DND-41 (cell line): Measurements from ENCODE around the gene COG5.

ENCODE experiments used
- ATAC-seq: fragments of 200-7000 bp; cut with Tn5 transposase; 3 replicates; pipeline ENCODE4 v1.9.1; 2021; ENCODE audit warnings: low read depth; ENCODE audit not compliant: insufficient read depth
- DNase-seq: peaks from one replicate; pipeline ENCODE4 v3.0.0-alpha.2; 2020
- H2AFZ ChIP-seq: 2 replicates; pipeline ENCODE4 v1.6.0; 2012; ENCODE audit warnings: low read depth, low read length
- H3K27ac ChIP-seq: 2 replicates; pipeline ENCODE4 v1.5.1; 2012; ENCODE audit warnings: low read length, inconsistent platforms
- H3K27me3 ChIP-seq: fragments of 200-600 bp; sonication (generic); 2 replicates; pipeline ENCODE4 v1.6.0; 2012; ENCODE audit warnings: low read length, mild to moderate bottlenecking, inconsistent platforms; ENCODE audit not compliant: insufficient read depth, poor library complexity
- H3K36me3 ChIP-seq: 2 replicates; pipeline ENCODE4 v1.5.1; 2012; ENCODE audit warnings: low read length, inconsistent platforms; ENCODE audit not compliant: insufficient read depth
- H3K4me1 ChIP-seq: 2 replicates; pipeline ENCODE4 v1.5.1; 2012; ENCODE audit warnings: mild to moderate bottlenecking, low read length; ENCODE audit not compliant: insufficient read depth
- H3K4me2 ChIP-seq: 2 replicates; pipeline ENCODE4 v1.6.0; 2012; ENCODE audit warnings: mild to moderate bottlenecking, moderate library complexity, low read length, inconsistent platforms; ENCODE audit not compliant: insufficient read depth
- H3K4me3 ChIP-seq, 2 experiments: fragments of 200-600 bp in 1 of 2; shearing (Covaris generic) in 1 of 2; 2 replicates each; pipeline ENCODE4 v1.5.1; 2012 to 2016; ENCODE audit warnings: inconsistent platforms in 2 of 2, low read length in 2 of 2, mild to moderate bottlenecking in 2 of 2, low read depth in 1 of 2, moderate library complexity in 1 of 2
- H3K79me2 ChIP-seq: 2 replicates; pipeline ENCODE4 v1.6.0; 2012; ENCODE audit warnings: low read length, inconsistent platforms; ENCODE audit not compliant: insufficient read depth
- H3K9ac ChIP-seq: 2 replicates; pipeline ENCODE4 v1.6.0; 2012; ENCODE audit warnings: low read depth, mild to moderate bottlenecking, inconsistent platforms, low read length, moderate library complexity
- H3K9me3 ChIP-seq: 2 replicates; pipeline ENCODE4 v1.5.1; 2012; ENCODE audit warnings: low read length, moderate library complexity, mild to moderate bottlenecking, inconsistent platforms; ENCODE audit not compliant: insufficient read depth, severe bottlenecking
- H4K20me1 ChIP-seq: 2 replicates; pipeline ENCODE4 v1.6.0; 2012; ENCODE audit warnings: low read length; ENCODE audit not compliant: insufficient read depth
- EZH2 ChIP-seq: IDR thresholded peaks from 3 replicates; pipeline ENCODE4 v1.6.1; 2012; ENCODE audit warnings: borderline replicate concordance, low read depth, mild to moderate bottlenecking, moderate library complexity, low read length, inconsistent platforms; ENCODE audit not compliant: severe bottlenecking
- TF ChIP-seq, protein P1 (sequence below): IDR thresholded peaks from 2 replicates; pipeline ENCODE4 v1.5.1; 2012; ENCODE audit warnings: borderline replicate concordance, low read length, moderate library complexity, mild to moderate bottlenecking; ENCODE audit not compliant: poor library complexity, severe bottlenecking; ENCODE audit errors: extremely low read depth

The COG5 gene

GRCh38 chr7:107304063-107304462 lies 259.7 kb downstream of the COG5 start:
- TF ChIP-seq, protein P1, sequence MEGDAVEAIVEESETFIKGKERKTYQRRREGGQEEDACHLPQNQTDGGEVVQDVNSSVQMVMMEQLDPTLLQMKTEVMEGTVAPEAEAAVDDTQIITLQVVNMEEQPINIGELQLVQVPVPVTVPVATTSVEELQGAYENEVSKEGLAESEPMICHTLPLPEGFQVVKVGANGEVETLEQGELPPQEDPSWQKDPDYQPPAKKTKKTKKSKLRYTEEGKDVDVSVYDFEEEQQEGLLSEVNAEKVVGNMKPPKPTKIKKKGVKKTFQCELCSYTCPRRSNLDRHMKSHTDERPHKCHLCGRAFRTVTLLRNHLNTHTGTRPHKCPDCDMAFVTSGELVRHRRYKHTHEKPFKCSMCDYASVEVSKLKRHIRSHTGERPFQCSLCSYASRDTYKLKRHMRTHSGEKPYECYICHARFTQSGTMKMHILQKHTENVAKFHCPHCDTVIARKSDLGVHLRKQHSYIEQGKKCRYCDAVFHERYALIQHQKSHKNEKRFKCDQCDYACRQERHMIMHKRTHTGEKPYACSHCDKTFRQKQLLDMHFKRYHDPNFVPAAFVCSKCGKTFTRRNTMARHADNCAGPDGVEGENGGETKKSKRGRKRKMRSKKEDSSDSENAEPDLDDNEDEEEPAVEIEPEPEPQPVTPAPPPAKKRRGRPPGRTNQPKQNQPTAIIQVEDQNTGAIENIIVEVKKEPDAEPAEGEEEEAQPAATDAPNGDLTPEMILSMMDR: no peak
- TF ChIP-seq EZH2: no peak
- ATAC-seq (no peak), DNase-seq (no peak)
- H3K79me2 ChIP-seq: no peaks in the 10 kb centered on the region
- H3K9me3 ChIP-seq: no peaks in the 10 kb centered on the region
- no peaks in the 10 kb centered on the region for H4K20me1 ChIP-seq
- H2AFZ ChIP-seq: no peak overlapping the region
- no peak overlapping the region for H3K4me2 ChIP-seq
- H3K27ac ChIP-seq: no peak overlapping the region
- H3K9ac ChIP-seq: no peak overlapping the region
- H3K4me3 ChIP-seq: no peak overlapping the region
- H3K4me1 ChIP-seq: no peaks in the 10 kb centered on the region
- H3K36me3 ChIP-seq: no peaks in the 10 kb centered on the region
- no peaks in the 10 kb centered on the region for H3K27me3 ChIP-seq

DNA sequence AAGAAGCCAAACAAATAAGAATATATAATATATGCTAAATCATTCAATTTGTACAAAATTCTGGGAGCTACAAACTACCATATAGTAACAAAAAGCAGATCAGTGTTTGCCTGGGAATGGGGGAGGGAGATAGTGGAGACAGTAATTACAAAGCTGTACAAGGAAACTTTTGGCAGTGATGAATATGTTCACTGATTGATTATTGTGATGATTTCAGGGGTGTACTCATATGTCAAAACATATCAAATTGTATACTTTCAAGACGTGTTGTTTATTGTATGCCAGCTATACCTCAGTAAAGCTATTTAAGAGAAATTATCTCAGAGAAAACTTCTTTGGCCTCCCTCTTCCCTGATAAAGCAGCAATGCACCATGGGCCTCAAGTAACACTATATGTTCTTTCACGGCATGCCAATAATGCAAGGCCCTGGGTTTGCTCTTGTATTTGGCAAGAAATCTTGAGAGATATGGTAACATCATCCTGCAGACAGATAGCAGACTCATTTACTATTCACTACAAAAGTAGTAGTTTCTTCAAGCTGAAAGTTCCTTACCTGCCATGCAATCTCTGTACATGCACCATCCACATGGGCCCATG lies 261.4 kb downstream of the COG5 start:
- Histone ChIP-seq H2AFZ (no peak overlapping the region), H4K20me1 (no peaks in the 10 kb centered on the region), H3K4me3 (no peak overlapping the region), H3K36me3 (no peaks in the 10 kb centered on the region), H3K4me1 (no peaks in the 10 kb centered on the region), H3K4me2 (no peak overlapping the region), H3K9me3 (no peaks in the 10 kb centered on the region), H3K27me3 (no peaks in the 10 kb centered on the region), H3K27ac (no peak overlapping the region), H3K79me2 (no peaks in the 10 kb centered on the region), H3K9ac (no peak overlapping the region)
- ATAC-seq: no peak
- DNase-seq: no peak
- TF ChIP-seq EZH2: no peak
- TF ChIP-seq, protein P1: no peak

DNA sequence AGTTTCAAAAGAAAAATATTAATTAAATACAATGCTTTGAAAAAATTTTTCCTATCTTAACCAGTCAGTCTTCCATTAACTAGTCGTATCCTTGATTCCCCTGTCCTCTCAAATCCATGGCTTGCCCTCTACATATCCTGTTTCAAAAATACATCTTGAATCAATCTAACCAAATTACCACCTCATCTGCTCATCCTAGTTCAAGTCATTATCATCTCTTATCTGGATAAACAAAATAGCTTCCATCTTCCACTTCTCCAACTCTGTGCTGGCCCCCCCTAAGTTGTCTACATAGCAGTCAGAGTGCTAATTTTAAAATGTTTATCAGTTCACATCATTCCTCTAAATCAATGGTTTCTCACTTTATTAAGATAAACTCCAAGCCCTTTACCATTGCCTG lies 269.5 kb downstream of the COG5 start:
- Histone ChIP-seq H3K4me1 (no peaks in the 10 kb centered on the region), H4K20me1 (no peaks in the 10 kb centered on the region), H3K27me3 (no peaks in the 10 kb centered on the region), H3K27ac (no peak overlapping the region), H3K9me3 (no peaks in the 10 kb centered on the region), H3K4me2 (no peak overlapping the region), H3K79me2 (no peaks in the 10 kb centered on the region), H3K36me3 (peaks cover 21% of the 10 kb centered on the region; the same call in 1 of the 2 replicates), H2AFZ (no peak overlapping the region), H3K9ac (no peak overlapping the region), H3K4me3 (no peak overlapping the region)
- DNase-seq (no peak), ATAC-seq (no peak)
- TF ChIP-seq, protein P1: no peak
- TF ChIP-seq EZH2: no peak
